GM12878 (cell line): ENCODE measurements around the gene ATG4B. TPM values are rescaled to one million over a fixed set of nuclear protein-coding genes. Genes with fewer than 3 reads are reported as not detected.
A peak's percentile ranks its signal among the peaks of the same experiment; 100 is the strongest.

Experiments
- BACH1 ChIP-seq: fragments of 450-650 bp; IDR thresholded peaks from 2 replicates; pipeline ENCODE4 v1.6.1; 2017; ENCODE audit warnings: mild to moderate bottlenecking, borderline replicate concordance
- CBX5 ChIP-seq: sonication (generic); IDR thresholded peaks from 2 replicates; pipeline ENCODE4 v1.6.1; 2016; ENCODE audit warnings: low read depth, moderate library complexity, mild to moderate bottlenecking, inconsistent platforms
- CEBPB ChIP-seq, 2 experiments: fragments of 150-350 bp in 1 of 2; IDR thresholded peaks; 2 replicates each; pipeline ENCODE4 v1.6.1; 2012 to 2014; ENCODE audit warnings: low read depth in 2 of 2, low read length in 2 of 2, borderline replicate concordance in 1 of 2, inconsistent platforms in 1 of 2
- CHD2 ChIP-seq: IDR thresholded peaks from 2 replicates; pipeline ENCODE4 v1.6.1; 2011; ENCODE audit warnings: low read depth, low read length, improper control_type of control experiment, borderline replicate concordance
- CHD4 ChIP-seq: fragments of 200-600 bp; sonication (generic); IDR thresholded peaks from 2 replicates; pipeline ENCODE4 v1.6.1; 2016; ENCODE audit warnings: mild to moderate bottlenecking
- CREB1 ChIP-seq: IDR thresholded peaks from 2 replicates; pipeline ENCODE4 v1.6.1; 2012; ENCODE audit warnings: low read depth, mild to moderate bottlenecking, inconsistent platforms
- IKZF2 ChIP-seq, 2 experiments: fragments of 450-650 bp; IDR thresholded peaks; 2 replicates each; pipeline ENCODE4 v1.6.1; 2017; ENCODE audit warnings: mild to moderate bottlenecking in 2 of 2, moderate library complexity in 2 of 2
- KLF5 ChIP-seq: fragments of 450-650 bp; IDR thresholded peaks from 2 replicates; pipeline ENCODE4 v1.6.1; 2014; ENCODE audit warnings: mild to moderate bottlenecking; ENCODE audit not compliant: partially characterized antibody
- MEF2A ChIP-seq: IDR thresholded peaks from 2 replicates; pipeline ENCODE4 v1.6.1; 2011; ENCODE audit warnings: low read depth, mild to moderate bottlenecking, low read length, moderate library complexity; ENCODE audit not compliant: insufficient read depth
- MYB ChIP-seq: fragments of 150-350 bp; IDR thresholded peaks from 2 replicates; pipeline ENCODE4 v1.6.1; 2014; ENCODE audit warnings: mild to moderate bottlenecking, low read depth, low read length, borderline replicate concordance
- NFIC ChIP-seq: IDR thresholded peaks from 2 replicates; pipeline ENCODE4 v1.6.1; 2012; ENCODE audit warnings: low read depth, mild to moderate bottlenecking, inconsistent platforms, low read length, moderate library complexity
- NR2C2 ChIP-seq: IDR thresholded peaks from 2 replicates; pipeline ENCODE4 v1.6.1; 2011; ENCODE audit warnings: borderline replicate concordance, low read depth; ENCODE audit not compliant: control insufficient read depth, insufficient read length
- POU2F2 ChIP-seq: IDR thresholded peaks from 3 replicates; pipeline ENCODE4 v1.6.1; 2011; ENCODE audit warnings: low read depth, mild to moderate bottlenecking, low read length, borderline replicate concordance
- SIN3A ChIP-seq: IDR thresholded peaks from 2 replicates; pipeline ENCODE4 v1.6.1; 2012; ENCODE audit warnings: low read depth, low read length, improper control_type of control experiment
- SMARCA5 ChIP-seq: fragments of 450-650 bp; IDR thresholded peaks from 2 replicates; pipeline ENCODE4 v1.6.1; 2017; ENCODE audit warnings: mild to moderate bottlenecking
- SP1 ChIP-seq: IDR thresholded peaks from one replicate; pipeline ENCODE4 v1.6.1; 2011; ENCODE audit warnings: low read depth, low read length
- SUZ12 ChIP-seq: fragments of 200-600 bp; sonication (generic); IDR thresholded peaks from one replicate; pipeline ENCODE4 v1.6.1; 2018; ENCODE audit warnings: antibody characterized with exemption, mild to moderate bottlenecking; ENCODE audit not compliant: unreplicated experiment
- TAF1 ChIP-seq: IDR thresholded peaks from 2 replicates; pipeline ENCODE4 v1.6.1; 2011; ENCODE audit warnings: mild to moderate bottlenecking, low read depth, low read length, borderline replicate concordance
- TCF3 ChIP-seq: IDR thresholded peaks from 2 replicates; pipeline ENCODE4 v1.6.1; 2012; ENCODE audit warnings: low read depth, mild to moderate bottlenecking, low read length, borderline replicate concordance; ENCODE audit not compliant: insufficient read depth
- TCF7 ChIP-seq: IDR thresholded peaks from 2 replicates; pipeline ENCODE4 v1.6.1; 2014; ENCODE audit warnings: antibody characterized with exemption, borderline replicate concordance
- ZSCAN29 ChIP-seq: fragments of 450-650 bp; IDR thresholded peaks from 2 replicates; pipeline ENCODE4 v1.6.1; 2017; ENCODE audit warnings: mild to moderate bottlenecking, moderate library complexity
- polyA plus RNA-seq, 11 experiments: library from polyadenylated mRNA; depleted of rRNA in 4 of 11; unstranded in 6 of 11; stranded (reverse) in 5 of 11; fragments of >200 nt; fragmentation: Nextera tagmentation in 4 of 11; fragmentation: Illumina TruSeq in 1 of 11; extraction: Ambion mirVana in 4 of 11; extraction: Trizol in 1 of 11; gene quantifications; 1 replicate in 1 of 11; 2 replicates in 10 of 11; pipeline versions ENCODE4 v1.2.1 to v1.2.3, GENCODE V29; 2011 to 2016; ENCODE audit warnings: inconsistent platforms in 2 of 11, missing spikeins in 2 of 11, low read depth in 1 of 11
- total RNA-seq, 4 experiments: library from RNA; depleted of rRNA in 3 of 4; stranded (reverse); fragments of >200 nt in 3 of 4; fragmentation: Illumina TruSeq in 1 of 4; extraction: Trizol in 1 of 4; gene quantifications; 2 replicates each; pipeline versions ENCODE4 v1.2.1 to v1.2.3, GENCODE V29; 2013 to 2021
- TF ChIP-seq, protein P1 (sequence below): fragments of 450-650 bp; conservative IDR thresholded peaks from 2 replicates; pipeline ENCODE4 v1.6.1; 2017; ENCODE audit warnings: mild to moderate bottlenecking, moderate library complexity
- TF ChIP-seq, protein P2 (sequence below): fragments of 150-350 bp; IDR thresholded peaks from 2 replicates; pipeline ENCODE4 v1.6.1; 2016; ENCODE audit warnings: low read depth, low read length
- TF ChIP-seq, protein P3 (sequence below): fragments of 450-650 bp; IDR thresholded peaks from 2 replicates; pipeline ENCODE4 v1.6.1; 2017; ENCODE audit warnings: antibody characterized with exemption, mild to moderate bottlenecking, moderate library complexity

Gene ATG4B
- total and polyA plus RNA-seq, 10 of the 15 experiments (the other 5 are each of a cell fraction or from before 2014, with no cell fraction given): 5.8 to 84.1 (median 64.9) TPM

DNA sequence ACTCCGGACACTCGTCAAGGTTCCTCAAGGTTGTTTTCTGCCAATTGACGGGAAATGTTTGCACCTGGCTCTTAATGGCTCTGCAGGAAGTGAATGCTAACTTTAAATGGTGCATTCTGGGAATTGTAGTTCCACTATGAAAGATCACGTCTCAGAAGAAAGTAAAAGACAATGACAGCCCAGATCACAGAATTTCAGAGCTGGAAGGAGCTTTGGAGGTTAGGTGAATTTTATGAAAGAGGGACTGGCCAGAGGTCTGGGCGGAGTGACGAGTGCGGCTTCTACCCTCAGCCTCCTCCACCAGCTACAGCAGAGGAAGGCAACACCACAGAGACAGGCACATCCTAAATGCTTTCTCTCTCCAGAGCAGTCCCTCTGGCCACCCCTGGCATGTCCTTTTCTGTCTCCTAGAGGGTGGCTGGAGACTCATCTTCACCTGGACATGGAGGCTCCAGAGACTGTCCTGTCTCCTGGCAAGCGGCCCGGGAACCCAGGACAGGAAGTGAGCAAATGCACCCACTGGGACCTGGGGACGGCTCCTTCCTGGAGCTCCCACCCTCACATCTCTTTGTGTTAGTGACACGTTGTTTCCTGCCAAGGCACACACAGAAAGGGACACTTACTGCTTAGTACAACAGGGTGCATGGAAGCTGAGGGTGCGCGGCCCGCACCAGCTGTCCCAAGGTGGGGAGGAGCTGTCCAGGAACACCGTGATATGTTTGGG lies 19.9 kb upstream of the ATG4B start (continued):
- TF ChIP-seq KLF5 (no peak), TCF7 (no peak), ZSCAN29 (no peak), MYB (no peak), BACH1 (no peak), TCF3 (no peak), CBX5 (no peak), SMARCA5 (no peak; the same call in 1 of the 2 replicates), NR2C2 (no peak), CHD2 (no peak), SUZ12 (no peak), NFIC (no peak), CREB1 (peak; percentile 48), SP1 (no peak), CEBPB (IDR thresholded peaks at IDR 0.05; ENCODE audit: borderline replicate concordance in 1 of 2, low read depth in 2 of 2, low read length in 2 of 2) (no peak), CHD4 (no peak), MEF2A (no peak), IKZF2 (IDR thresholded peaks at IDR 0.05) (no peak), TAF1 (0 out of 2 replicates have a peak, but pooled peaks have one; percentile 5), SIN3A (no peak), POU2F2 (no peak)
- TF ChIP-seq, protein P1, sequence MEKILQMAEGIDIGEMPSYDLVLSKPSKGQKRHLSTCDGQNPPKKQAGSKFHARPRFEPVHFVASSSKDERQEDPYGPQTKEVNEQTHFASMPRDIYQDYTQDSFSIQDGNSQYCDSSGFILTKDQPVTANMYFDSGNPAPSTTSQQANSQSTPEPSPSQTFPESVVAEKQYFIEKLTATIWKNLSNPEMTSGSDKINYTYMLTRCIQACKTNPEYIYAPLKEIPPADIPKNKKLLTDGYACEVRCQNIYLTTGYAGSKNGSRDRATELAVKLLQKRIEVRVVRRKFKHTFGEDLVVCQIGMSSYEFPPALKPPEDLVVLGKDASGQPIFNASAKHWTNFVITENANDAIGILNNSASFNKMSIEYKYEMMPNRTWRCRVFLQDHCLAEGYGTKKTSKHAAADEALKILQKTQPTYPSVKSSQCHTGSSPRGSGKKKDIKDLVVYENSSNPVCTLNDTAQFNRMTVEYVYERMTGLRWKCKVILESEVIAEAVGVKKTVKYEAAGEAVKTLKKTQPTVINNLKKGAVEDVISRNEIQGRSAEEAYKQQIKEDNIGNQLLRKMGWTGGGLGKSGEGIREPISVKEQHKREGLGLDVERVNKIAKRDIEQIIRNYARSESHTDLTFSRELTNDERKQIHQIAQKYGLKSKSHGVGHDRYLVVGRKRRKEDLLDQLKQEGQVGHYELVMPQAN: no peak
- TF ChIP-seq, protein P2, sequence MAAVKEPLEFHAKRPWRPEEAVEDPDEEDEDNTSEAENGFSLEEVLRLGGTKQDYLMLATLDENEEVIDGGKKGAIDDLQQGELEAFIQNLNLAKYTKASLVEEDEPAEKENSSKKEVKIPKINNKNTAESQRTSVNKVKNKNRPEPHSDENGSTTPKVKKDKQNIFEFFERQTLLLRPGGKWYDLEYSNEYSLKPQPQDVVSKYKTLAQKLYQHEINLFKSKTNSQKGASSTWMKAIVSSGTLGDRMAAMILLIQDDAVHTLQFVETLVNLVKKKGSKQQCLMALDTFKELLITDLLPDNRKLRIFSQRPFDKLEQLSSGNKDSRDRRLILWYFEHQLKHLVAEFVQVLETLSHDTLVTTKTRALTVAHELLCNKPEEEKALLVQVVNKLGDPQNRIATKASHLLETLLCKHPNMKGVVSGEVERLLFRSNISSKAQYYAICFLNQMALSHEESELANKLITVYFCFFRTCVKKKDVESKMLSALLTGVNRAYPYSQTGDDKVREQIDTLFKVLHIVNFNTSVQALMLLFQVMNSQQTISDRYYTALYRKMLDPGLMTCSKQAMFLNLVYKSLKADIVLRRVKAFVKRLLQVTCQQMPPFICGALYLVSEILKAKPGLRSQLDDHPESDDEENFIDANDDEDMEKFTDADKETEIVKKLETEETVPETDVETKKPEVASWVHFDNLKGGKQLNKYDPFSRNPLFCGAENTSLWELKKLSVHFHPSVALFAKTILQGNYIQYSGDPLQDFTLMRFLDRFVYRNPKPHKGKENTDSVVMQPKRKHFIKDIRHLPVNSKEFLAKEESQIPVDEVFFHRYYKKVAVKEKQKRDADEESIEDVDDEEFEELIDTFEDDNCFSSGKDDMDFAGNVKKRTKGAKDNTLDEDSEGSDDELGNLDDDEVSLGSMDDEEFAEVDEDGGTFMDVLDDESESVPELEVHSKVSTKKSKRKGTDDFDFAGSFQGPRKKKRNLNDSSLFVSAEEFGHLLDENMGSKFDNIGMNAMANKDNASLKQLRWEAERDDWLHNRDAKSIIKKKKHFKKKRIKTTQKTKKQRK: no peak
- TF ChIP-seq, protein P3, sequence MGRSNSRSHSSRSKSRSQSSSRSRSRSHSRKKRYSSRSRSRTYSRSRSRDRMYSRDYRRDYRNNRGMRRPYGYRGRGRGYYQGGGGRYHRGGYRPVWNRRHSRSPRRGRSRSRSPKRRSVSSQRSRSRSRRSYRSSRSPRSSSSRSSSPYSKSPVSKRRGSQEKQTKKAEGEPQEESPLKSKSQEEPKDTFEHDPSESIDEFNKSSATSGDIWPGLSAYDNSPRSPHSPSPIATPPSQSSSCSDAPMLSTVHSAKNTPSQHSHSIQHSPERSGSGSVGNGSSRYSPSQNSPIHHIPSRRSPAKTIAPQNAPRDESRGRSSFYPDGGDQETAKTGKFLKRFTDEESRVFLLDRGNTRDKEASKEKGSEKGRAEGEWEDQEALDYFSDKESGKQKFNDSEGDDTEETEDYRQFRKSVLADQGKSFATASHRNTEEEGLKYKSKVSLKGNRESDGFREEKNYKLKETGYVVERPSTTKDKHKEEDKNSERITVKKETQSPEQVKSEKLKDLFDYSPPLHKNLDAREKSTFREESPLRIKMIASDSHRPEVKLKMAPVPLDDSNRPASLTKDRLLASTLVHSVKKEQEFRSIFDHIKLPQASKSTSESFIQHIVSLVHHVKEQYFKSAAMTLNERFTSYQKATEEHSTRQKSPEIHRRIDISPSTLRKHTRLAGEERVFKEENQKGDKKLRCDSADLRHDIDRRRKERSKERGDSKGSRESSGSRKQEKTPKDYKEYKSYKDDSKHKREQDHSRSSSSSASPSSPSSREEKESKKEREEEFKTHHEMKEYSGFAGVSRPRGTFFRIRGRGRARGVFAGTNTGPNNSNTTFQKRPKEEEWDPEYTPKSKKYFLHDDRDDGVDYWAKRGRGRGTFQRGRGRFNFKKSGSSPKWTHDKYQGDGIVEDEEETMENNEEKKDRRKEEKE: no peak
